HG03378 (cell line): Measurements from ENCODE around the gene AP2M1.
"Not testable (repeated sequence)": the region's sequence is repeated elsewhere in the genome, so short reads cannot be mapped to it uniquely, and the experiment has no call there.

Experiments
- ATAC-seq: cut with Tn5 transposase; IDR thresholded peaks from one replicate; pipeline ENCODE4 v1.9.1; 2021; ENCODE audit warnings: mild to moderate bottlenecking, moderate library complexity; ENCODE audit not compliant: unreplicated experiment

Gene AP2M1

GRCh38 chr3:184156522-184156955 is 18.1 kb upstream of the AP2M1 start:
- ATAC-seq = no peak

- no peak for ATAC-seq
Measured at GRCh38 chr3:184157206-184157605, 17.4 kb upstream of the AP2M1 start.

GRCh38 chr3:184158404-184158803 is 16.3 kb upstream of the AP2M1 start:
- ATAC-seq = no peak

GRCh38 chr3:184160456-184160855 is 14.2 kb upstream of the AP2M1 start:
- no peak for ATAC-seq

GRCh38 chr3:184162571-184163070 is 12.0 kb upstream of the AP2M1 start:
- ATAC-seq = not testable (repeated sequence)

- no peak for ATAC-seq
Measured at GRCh38 chr3:184164648-184165330, 9.9 kb upstream of the AP2M1 start.

GRCh38 chr3:184165543-184165942 is 9.1 kb upstream of the AP2M1 start:
- ATAC-seq = no peak

GRCh38 chr3:184166671-184167070 is 8.0 kb upstream of the AP2M1 start:
- no peak for ATAC-seq

- no peak for ATAC-seq
Measured at GRCh38 chr3:184167786-184168185, 6.9 kb upstream of the AP2M1 start.

- no peak for ATAC-seq
Measured at GRCh38 chr3:184168363-184169120, 6.1 kb upstream of the AP2M1 start.

GRCh38 chr3:184169896-184170875 is 4.5 kb upstream of the AP2M1 start:
- ATAC-seq = no peak

GRCh38 chr3:184171562-184171961 is 3.1 kb upstream of the AP2M1 start:
- no peak for ATAC-seq

- no peak for ATAC-seq
Measured at GRCh38 chr3:184172681-184173373, 1.8 kb upstream of the AP2M1 start.

- ATAC-seq = no peak
Measured at GRCh38 chr3:184173374-184173722, 1.3 kb upstream of the AP2M1 start.

GRCh38 chr3:184174284-184174645 is 390 bp upstream of the AP2M1 start:
- ATAC-seq = no peak

- no peak for ATAC-seq
Measured at GRCh38 chr3:184175506-184175905, 851 bp downstream of the AP2M1 start.

GRCh38 chr3:184175981-184176376 is 1.3 kb downstream of the AP2M1 start:
- ATAC-seq = no peak

GRCh38 chr3:184176377-184177330 is 2.0 kb downstream of the AP2M1 start:
- ATAC-seq = no peak

- ATAC-seq = no peak
Measured at GRCh38 chr3:184177331-184177731, 2.7 kb downstream of the AP2M1 start.
